B cell (primary cell): ENCODE measurements around the gene CCDC88C. TPM values are rescaled to one million over a fixed set of nuclear protein-coding genes. Genes with fewer than 3 reads are reported as not detected.

Source experiments
- ATAC-seq: fragments of 200-7000 bp; cut with Tn5 transposase; one replicate; pipeline ENCODE4 v1.10.0; 2021; ENCODE audit warnings: low read depth, mild to moderate bottlenecking, moderate number of reproducible peaks, moderate library complexity
- CTCF ChIA-PET: fragments of 350-600 bp; sonication (Branson Sonifier 250); formaldehyde crosslinking; loops from one replicate; lab custom pipeline; 2021; ENCODE audit warnings: antibody characterized with exemption, inconsistent platforms; lab: Charles Lee
- POLR2A ChIA-PET: fragments of 350-600 bp; sonication (Branson Sonifier 250); formaldehyde crosslinking; loops from one replicate; lab custom pipeline; 2021; ENCODE audit warnings: antibody characterized with exemption; lab: Charles Lee
- DNase-seq: peaks from one replicate; pipeline ENCODE4 v3.0.0; 2013
- H2AFZ ChIP-seq: 2 replicates; pipeline ENCODE4 v1.6.1; 2012; ENCODE audit warnings: mild to moderate bottlenecking, low read depth, low read length; ENCODE audit not compliant: insufficient read depth, poor library complexity, severe bottlenecking
- H3K27ac ChIP-seq, 2 donors: 1 replicate in 1 of 2; 2 replicates in 1 of 2; pipeline ENCODE4 v1.5.1; 2012 to 2013; ENCODE audit warnings: low read length in 2 of 2, mild to moderate bottlenecking in 2 of 2, moderate library complexity in 1 of 2
- H3K27me3 ChIP-seq, 4 experiments: fragments of 200-600 bp in 1 of 4; sonication (generic) in 1 of 4; replicated peaks in 1 of 4; 1 replicate in 2 of 4; 2 replicates in 2 of 4; pipeline versions ENCODE4 v1.6.1 to v1.7.0; 2013 to 2016; ENCODE audit warnings: low read length in 3 of 4, mild to moderate bottlenecking in 2 of 4, mixed read lengths in 1 of 4, moderate library complexity in 1 of 4; ENCODE audit not compliant: insufficient read depth in 4 of 4, control insufficient read depth in 3 of 4; ENCODE audit errors: control extremely low read depth in 1 of 4
- H3K36me3 ChIP-seq, 2 experiments: replicated peaks in 1 of 2; 1 replicate in 1 of 2; 2 replicates in 1 of 2; pipeline versions ENCODE4 v1.6.1 to v1.7.1; 2013; ENCODE audit warnings: low read length in 1 of 2; ENCODE audit not compliant: insufficient read depth in 2 of 2, control insufficient read depth in 1 of 2; ENCODE audit errors: control extremely low read depth in 1 of 2, extremely low read depth in 1 of 2
- H3K4me1 ChIP-seq, 2 donors: fragments of 200-600 bp in 1 of 2; sonication (generic) in 1 of 2; 1 replicate in 1 of 2; 2 replicates in 1 of 2; pipeline versions ENCODE4 v1.5.1 to v1.6.1; 2013 to 2017; ENCODE audit warnings: low read length in 2 of 2; ENCODE audit not compliant: control insufficient read depth in 2 of 2, insufficient read depth in 2 of 2
- H3K4me2 ChIP-seq: replicated peaks from 2 replicates; pipeline ENCODE3; 2012; ENCODE audit warnings: mild to moderate bottlenecking, low read depth, low read length; ENCODE audit not compliant: poor library complexity, severe bottlenecking
- H3K4me3 ChIP-seq, 5 experiments: fragments of 200-600 bp in 1 of 5; sonication (generic) in 1 of 5; 1 replicate in 3 of 5; 2 replicates in 2 of 5; pipeline versions ENCODE4 v1.5.1 to v1.7.0; 2011 to 2016; ENCODE audit warnings: low read length in 4 of 5, mild to moderate bottlenecking in 4 of 5, low read depth in 2 of 5, control low read depth in 1 of 5, moderate library complexity in 1 of 5; ENCODE audit not compliant: insufficient read depth in 1 of 5; ENCODE audit errors: control extremely low read depth in 1 of 5, extremely low read depth in 1 of 5
- H3K79me2 ChIP-seq: fragments of 200-600 bp; sonication (generic); one replicate; pipeline ENCODE4 v1.6.0; 2016; ENCODE audit warnings: low read length; ENCODE audit not compliant: control insufficient read depth, insufficient read depth
- H3K9ac ChIP-seq: fragments of 200-600 bp; sonication (generic); 2 replicates; pipeline ENCODE4 v1.6.1; 2017; ENCODE audit warnings: mild to moderate bottlenecking, low read length, moderate library complexity
- H3K9me3 ChIP-seq, 3 donors: one replicate each; pipeline versions ENCODE4 v1.6.1 to v1.7.1; 2013; ENCODE audit warnings: low read length in 2 of 3; ENCODE audit not compliant: control insufficient read depth in 2 of 3, insufficient read depth in 1 of 3; ENCODE audit errors: control extremely low read depth in 1 of 3
- H4K20me1 ChIP-seq: 2 replicates; pipeline ENCODE4 v1.6.0; 2012; ENCODE audit warnings: mild to moderate bottlenecking, low read length; ENCODE audit not compliant: insufficient read depth, control insufficient read depth, poor library complexity, severe bottlenecking
- H3K27ac Mint-ChIP-seq: one replicate; pipeline ENCODE4 v1.8.0; 2021; ENCODE audit warnings: mixed read lengths
- H3K27me3 Mint-ChIP-seq: one replicate; pipeline ENCODE4 v1.8.0; 2021; ENCODE audit warnings: mixed read lengths
- H3K4me1 Mint-ChIP-seq: one replicate; pipeline ENCODE4 v1.8.0; 2021; ENCODE audit warnings: mixed read lengths
- H3K4me3 Mint-ChIP-seq: one replicate; pipeline ENCODE4 v1.8.0; 2021; ENCODE audit warnings: mixed read lengths
- H3K9me3 Mint-ChIP-seq: one replicate; pipeline ENCODE4 v1.8.0; 2022; ENCODE audit warnings: mixed read lengths; ENCODE audit not compliant: insufficient read depth
- CTCF ChIP-seq: fragments of 200-600 bp; IDR thresholded peaks from one replicate; pipeline ENCODE4 v1.8.0; 2022; ENCODE audit warnings: antibody characterized with exemption, mild to moderate bottlenecking
- EZH2 ChIP-seq: IDR thresholded peaks from 2 replicates; pipeline ENCODE4 v1.6.1; 2012; ENCODE audit warnings: borderline replicate concordance, low read depth, mild to moderate bottlenecking, moderate library complexity, low read length; ENCODE audit not compliant: insufficient read depth, poor library complexity, severe bottlenecking
- WGBS: methylation state at CpG from one replicate; pipeline ENCODE4 v1.1.5; 2013; ENCODE audit warnings: missing lambda C conversion rate; ENCODE audit not compliant: insufficient coverage; 5-methylcytosine and 5-hydroxymethylcytosine counted together
- intact Hi-C: fragments of 100-400 bp; cut with micrococcal nuclease; formaldehyde crosslinking; loops from one replicate; pipeline ENCODE4 v1.10.0; 2022
- polyA plus RNA-seq: library from polyadenylated mRNA; depleted of rRNA; stranded (reverse); fragments of >200 nt; gene quantifications from 2 replicates; pipeline ENCODE4 v1.2.3, GENCODE V29; 2012
- total RNA-seq, 2 donors: library from RNA; stranded (reverse); fragments of 120-200 nt in 1 of 2; gene quantifications; 1 replicate in 1 of 2; 2 replicates in 1 of 2; pipeline versions ENCODE4 v1.2.3 to v1.2.4, GENCODE V29; 2013 to 2022

The CCDC88C gene
- total and polyA plus RNA-seq, 2 donors (not counting 1 experiment from before 2014, with no cell fraction given) = 98.7 to 181 TPM

GRCh38 chr14:91252871-91253794 lies 164.5 kb downstream of the CCDC88C start:
- no peaks in the 10 kb centered on the region for H3K36me3 ChIP-seq
- peaks cover 37 to 43% of the 10 kb centered on the region in 2 donors for H3K4me1 ChIP-seq
- no peaks in the 10 kb centered on the region for H3K79me2 ChIP-seq
- ChIA-PET POLR2A (interaction anchor here (0.8 to 1.7 kb wide), 2 partner anchors 9 to 11 kb away, joined by 3 to 8 read pairs; partner anchors contain the start of gene GPR68), CTCF (interaction anchor here (0.7 to 2.0 kb wide), 5 partner anchors 9 to 492 kb away, joined by 4 to 8 read pairs (median 6); partner anchors contain the start of gene GPR68)
- no peaks in the 10 kb centered on the region for H3K9me3 ChIP-seq
- DNase-seq = peak; percentile 60
- no peaks in the 10 kb centered on the region for H4K20me1 ChIP-seq
- H3K4me1 Mint-ChIP-seq = peaks cover 51% of the 10 kb centered on the region
- peak overlapping the region in 1 of 2 donors; percentile 49 for H3K27ac ChIP-seq
- H3K4me2 ChIP-seq = peak overlapping the region; percentile 98
- peak overlapping the region; percentile 73 for H2AFZ ChIP-seq
- no peaks in the 10 kb centered on the region for H3K27me3 Mint-ChIP-seq
- H3K4me3 Mint-ChIP-seq = peak overlapping the region; percentile 86
- H3K4me3 ChIP-seq = peak overlapping the region in 4 of 5 experiments; percentile 50 to 67 (median 58)
- WGBS = 4% methylated on average over 94 of the region's 95 CpGs
- intact Hi-C loops = loop anchor here (1.0 kb wide), 1 partner anchor 10 kb away; no protein-coding TSS in a partner anchor
- H3K9me3 Mint-ChIP-seq = no peaks in the 10 kb centered on the region
- no peaks in the 10 kb centered on the region for H3K27me3 ChIP-seq
- TF ChIP-seq CTCF (no peak), EZH2 (no peak)
- peak overlapping the region; percentile 78 for H3K9ac ChIP-seq
- H3K27ac Mint-ChIP-seq = peak overlapping the region; percentile 63
- peak; percentile 63 for ATAC-seq
